ENCODE results near the gene SEC11C. TPM values are rescaled to one million over a fixed set of nuclear protein-coding genes. Genes with fewer than 3 reads are reported as not detected.
A peak's percentile ranks its signal among the peaks of the same experiment; 100 is the strongest.
"Not testable (repeated sequence)": the region's sequence is repeated elsewhere in the genome, so short reads cannot be mapped to it uniquely, and the experiment has no call there.

SEC11C gene
- polyA plus RNA-seq (ENCODE audit: insufficient read length): 9.0 TPM

- DNase-seq (ENCODE audit: low read depth): peak; percentile 72
Observed at GRCh38 chr18:59139615-59140301, at the start of gene SEC11C. SEC11C (plus strand) TSS chr18:59139884; CDS start chr18:59139949, 65 bp downstream.

GRCh38 chr18:59090966-59091603 lies 48.6 kb upstream of the SEC11C start:
- DNase-seq (ENCODE audit: low read depth): no peak

- DNase-seq (ENCODE audit: low read depth): no peak
Observed at GRCh38 chr18:59093668-59094067, 46.0 kb upstream of the SEC11C start.

DNA sequence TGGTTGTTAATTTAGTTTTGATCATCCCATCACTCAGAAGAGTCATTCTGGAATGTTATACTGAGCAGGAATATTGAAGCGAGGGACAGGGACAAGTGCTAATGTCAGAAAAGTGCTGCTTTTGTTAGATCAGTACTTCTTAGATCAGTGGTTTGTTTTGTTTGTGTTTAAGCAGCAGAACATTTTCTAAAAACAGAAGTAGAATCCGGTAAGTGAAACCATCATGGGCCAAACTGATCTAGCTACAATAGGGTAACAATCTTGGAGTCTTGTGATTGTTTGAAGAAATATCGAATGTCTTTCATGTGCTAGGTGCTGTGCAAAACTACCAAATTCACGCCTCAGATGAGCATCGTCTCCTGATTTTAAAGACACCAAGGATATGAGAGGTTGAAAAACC lies 45.1 kb upstream of the SEC11C start:
- DNase-seq (ENCODE audit: low read depth): no peak

- no peak for DNase-seq (ENCODE audit: low read depth)
Observed at GRCh38 chr18:59096098-59096789, 43.4 kb upstream of the SEC11C start.

DNA sequence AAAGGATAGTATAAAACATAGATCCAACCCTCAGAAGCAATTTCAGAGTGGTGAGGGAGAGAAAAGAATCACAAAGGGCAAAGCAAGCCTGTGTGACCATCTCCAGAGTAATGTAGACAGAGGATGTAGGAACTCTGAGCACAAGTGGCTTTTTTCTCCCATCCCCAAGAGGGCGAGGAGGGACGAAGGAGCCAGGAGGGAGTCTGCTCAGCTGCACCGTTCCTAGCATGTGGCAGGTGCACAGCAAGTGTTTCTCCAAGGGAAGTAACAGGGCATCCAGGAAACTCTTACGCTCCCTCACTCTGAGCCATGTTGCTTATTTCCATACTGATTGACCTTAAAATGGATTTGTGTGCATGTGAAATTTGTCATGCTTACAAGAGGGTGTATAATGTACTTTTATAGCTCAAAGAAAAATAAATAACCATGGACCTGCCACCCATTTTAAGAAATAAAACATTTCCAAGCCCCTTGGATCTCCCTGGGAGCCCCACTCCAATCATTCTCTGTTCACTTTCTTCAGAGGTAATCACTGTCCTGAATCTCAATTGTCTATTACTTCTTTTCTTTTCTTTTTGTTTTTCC lies 37.8 kb upstream of the SEC11C start:
- no peak for DNase-seq (ENCODE audit: low read depth)

DNA sequence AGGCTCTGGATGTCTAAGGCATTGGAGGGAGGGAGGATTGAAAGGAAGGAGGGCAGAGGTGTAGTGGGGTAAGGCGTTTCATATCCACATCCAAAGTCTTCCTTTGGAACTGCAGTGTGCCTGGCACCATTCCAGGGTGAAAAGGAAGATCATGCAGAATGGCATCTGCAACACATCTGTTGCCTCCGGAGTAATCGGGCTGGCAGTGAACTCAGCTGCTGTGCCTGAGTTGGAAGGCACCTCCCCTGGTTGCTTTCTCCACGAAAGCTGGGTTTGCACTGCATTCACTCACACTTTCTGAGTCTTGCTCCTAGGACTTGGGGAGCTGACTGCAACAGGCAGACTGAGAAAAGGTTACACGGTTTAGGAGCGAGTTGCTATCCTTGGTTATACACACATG lies 30.3 kb upstream of the SEC11C start:
- DNase-seq (ENCODE audit: low read depth): no peak

- DNase-seq (ENCODE audit: low read depth): no peak
Observed at GRCh38 chr18:59114160-59114559, 25.5 kb upstream of the SEC11C start.

GRCh38 chr18:59123588-59124369 lies 15.9 kb upstream of the SEC11C start:
- no peak for DNase-seq (ENCODE audit: low read depth)

DNA sequence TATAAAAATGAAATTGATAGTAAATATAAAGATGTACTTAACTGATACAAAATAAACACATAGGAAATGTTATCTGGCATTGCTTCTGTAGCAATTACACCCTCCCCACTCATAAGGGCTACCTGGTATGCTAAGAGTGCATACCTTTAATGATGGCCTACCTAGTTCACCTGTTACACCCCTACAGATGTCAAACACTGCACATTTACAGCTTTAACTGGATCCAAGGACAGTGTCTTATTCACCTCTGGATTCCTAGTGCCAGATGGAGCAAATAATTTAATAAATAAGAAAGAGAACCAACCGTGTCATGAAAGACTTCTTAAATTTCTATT lies 15.3 kb upstream of the SEC11C start:
- DNase-seq (ENCODE audit: low read depth): no peak

DNA sequence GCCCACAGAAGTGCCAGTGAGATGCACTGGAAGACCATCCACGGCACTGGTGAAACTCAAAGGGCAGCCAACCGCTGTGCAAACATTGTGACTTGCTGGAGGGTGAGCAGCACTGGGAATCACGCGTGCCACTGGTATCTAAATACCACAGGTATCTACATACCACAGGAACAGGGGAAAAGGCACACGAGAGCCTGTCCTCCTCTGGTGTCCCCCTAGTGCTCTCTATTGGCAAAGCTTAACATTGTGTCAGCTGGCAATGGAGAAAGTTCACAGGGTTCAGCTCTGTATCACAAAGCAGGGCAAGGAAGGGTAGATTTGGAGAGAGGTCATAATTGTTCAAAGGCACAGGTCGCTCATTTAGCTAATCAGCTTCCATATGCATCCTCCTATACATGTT lies 12.6 kb upstream of the SEC11C start:
- DNase-seq (ENCODE audit: low read depth): no peak

GRCh38 chr18:59129951-59130703 lies 9.6 kb upstream of the SEC11C start:
- no peak for DNase-seq (ENCODE audit: low read depth)

DNA sequence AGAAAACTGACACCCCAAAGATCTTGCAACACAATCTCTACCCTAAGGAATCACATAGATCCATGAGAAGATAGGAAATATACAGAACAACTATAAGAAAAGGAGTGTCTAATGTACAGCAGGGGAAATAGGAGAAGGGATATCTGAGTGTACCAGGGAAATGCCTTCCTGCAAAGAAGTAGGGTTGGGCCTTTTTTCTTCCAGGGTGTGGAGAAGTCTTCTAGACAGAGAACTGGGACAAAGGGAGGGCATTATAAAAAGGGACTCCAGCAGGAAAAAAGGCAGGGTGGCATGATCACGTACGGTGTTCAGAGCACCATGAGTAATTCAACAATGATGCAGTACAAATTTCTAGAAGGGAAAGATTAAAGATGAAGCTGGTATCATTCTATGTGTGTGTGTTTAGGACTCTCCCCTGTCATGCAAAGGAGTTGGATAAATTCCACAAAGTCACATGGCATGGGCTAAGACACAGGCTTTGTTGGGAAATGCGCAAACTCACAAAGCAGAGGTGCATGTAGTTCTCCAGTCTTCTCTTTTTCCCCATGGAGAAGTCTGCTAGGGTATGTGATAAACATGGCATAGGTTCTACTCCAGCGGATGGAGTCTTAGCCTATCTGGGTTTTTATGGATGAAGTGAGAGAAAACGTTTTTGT lies 6.7 kb upstream of the SEC11C start:
- no peak for DNase-seq (ENCODE audit: low read depth)

GRCh38 chr18:59139291-59139614 lies 431 bp upstream of the SEC11C start:
- DNase-seq (ENCODE audit: low read depth): peak; percentile 16

DNA sequence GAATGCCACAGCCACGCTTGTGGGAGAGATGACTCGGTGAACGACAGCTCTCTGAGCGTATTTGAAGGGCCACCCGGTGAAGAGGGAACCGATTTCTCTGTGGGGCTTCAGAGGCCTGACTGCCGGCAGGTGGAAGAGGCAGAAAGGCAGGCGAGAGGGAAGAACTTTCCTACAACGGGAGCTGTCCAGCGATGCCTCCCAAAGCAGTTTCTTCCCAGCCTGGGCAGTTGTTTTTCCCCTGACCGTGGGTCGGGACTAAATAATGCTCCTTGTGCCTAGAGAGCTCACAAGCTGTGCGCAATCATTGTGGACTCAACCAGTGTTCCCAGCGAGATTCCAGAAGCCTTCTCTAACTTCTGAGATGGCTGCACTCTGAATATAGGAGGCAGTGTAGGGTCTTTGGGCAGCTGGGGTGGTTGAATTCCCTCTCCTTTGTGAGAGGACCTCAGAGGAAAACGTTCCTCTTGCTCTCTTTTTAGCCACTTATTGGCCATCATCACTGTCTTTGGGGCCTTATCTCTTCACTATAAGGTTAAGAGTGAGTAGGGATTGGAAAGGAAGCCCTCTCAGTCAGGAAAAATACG lies 710 bp downstream of the SEC11C start:
- DNase-seq (ENCODE audit: low read depth): no peak

DNA sequence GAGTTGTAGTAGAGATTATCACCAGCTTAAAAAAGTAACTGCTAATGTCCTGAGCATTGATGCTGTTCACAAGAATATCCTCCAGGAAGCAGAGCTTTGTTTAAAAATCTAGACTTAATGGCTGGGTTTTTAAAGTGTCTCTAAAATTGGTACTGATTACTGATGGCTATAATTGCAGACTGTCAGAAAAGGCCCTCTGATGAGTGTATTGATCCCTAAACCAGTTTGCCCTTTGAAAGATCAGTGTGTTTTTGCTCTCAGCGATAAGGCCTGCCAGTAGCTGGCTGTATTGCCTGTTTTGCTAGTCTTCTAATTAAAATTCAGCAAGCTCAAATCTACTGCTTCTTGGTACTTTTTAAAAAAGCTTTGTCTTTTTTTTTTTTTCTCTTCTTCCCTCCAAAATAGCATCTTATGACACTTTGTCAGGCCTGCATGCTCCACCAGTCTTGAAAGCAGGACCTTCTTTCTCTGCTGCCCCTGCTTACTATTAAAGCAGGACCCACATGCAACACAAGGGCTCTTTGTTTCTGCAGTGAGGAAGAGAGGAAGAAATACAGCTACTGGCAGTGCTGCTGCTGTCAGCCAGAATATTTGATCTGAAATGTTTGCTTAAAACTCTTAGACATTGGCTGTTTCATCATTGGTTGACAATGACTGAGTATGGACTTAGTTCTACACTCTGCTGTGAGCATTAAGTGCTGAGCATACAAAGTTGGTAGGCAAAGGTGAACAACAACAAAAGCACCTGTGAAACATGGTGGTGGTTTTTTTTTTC lies 1.8 kb downstream of the SEC11C start:
- no peak for DNase-seq (ENCODE audit: low read depth)

- DNase-seq (ENCODE audit: low read depth): no peak
Observed at GRCh38 chr18:59142274-59142673, 2.6 kb downstream of the SEC11C start.

DNA sequence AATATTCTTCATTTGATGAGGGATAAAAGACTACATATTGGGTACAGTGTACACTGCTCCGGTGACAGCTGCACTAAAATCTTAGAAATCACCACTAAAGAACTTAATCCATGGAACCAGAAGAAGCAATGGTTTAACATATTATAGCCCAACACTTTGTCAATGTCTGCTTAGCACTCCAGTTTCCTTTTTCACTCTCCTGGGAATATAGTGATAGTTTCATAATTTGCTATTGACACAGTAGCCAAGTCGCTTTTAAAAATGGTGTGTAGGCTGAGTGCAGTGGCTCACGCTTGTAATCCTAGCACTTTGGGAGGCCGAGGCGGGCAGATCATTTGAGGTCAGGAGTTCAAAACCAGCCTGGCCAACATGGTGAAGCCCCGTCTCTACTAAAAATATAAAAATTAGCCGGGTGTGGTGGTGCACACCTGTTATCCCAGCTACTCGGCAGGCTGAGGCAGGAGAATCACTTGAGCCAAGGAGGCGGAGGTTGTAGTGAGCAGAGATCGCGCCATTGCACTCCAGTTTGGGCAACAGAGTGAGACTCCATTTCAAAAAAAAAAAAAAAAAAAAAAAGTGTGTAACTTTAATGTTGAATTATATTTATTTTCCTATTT lies 3.2 kb downstream of the SEC11C start:
- not testable (repeated sequence) for DNase-seq (ENCODE audit: low read depth)

- no peak for DNase-seq (ENCODE audit: low read depth)
Observed at GRCh38 chr18:59143441-59143840, 3.8 kb downstream of the SEC11C start.

Data from forelimb muscle (tissue), 1 donor.